Activated CD8-positive, alpha-beta memory T cell treated with anti-CD3 and anti-CD28 coated beads, Interleukin-2, amount 10 ng/mL, durations not matched to agents 7 days and 5 days (primary cell): Measurements from ENCODE around the gene TNF. TPM values are rescaled to one million over a fixed set of nuclear protein-coding genes. Genes with fewer than 3 reads are reported as not detected.

ENCODE experiments used
- ATAC-seq: fragments of 150-1000 bp; cut with Tn5 transposase; one replicate; pipeline ENCODE4 v1.10.0; 2021; ENCODE audit warnings: moderate library complexity
- CTCF ChIA-PET: fragments of 350-600 bp; sonication (Branson Sonifier 250); formaldehyde crosslinking; loops from one replicate; lab custom pipeline; 2021; ENCODE audit warnings: antibody characterized with exemption; lab: Charles Lee
- DNase-seq: peaks from one replicate; pipeline ENCODE4 v3.0.0-alpha.2; 2020
- H3K27ac Mint-ChIP-seq: one replicate; pipeline ENCODE4 v1.8.0; 2021; ENCODE audit warnings: mild to moderate bottlenecking, mixed read lengths
- H3K27me3 Mint-ChIP-seq: one replicate; pipeline ENCODE4 v1.8.0; 2021; ENCODE audit warnings: mixed read lengths
- H3K36me3 Mint-ChIP-seq: one replicate; pipeline ENCODE4 v1.8.0; 2021; ENCODE audit warnings: mild to moderate bottlenecking, mixed read lengths
- H3K4me1 Mint-ChIP-seq: one replicate; pipeline ENCODE4 v1.8.0; 2021; ENCODE audit warnings: mixed read lengths
- H3K4me3 Mint-ChIP-seq: one replicate; pipeline ENCODE4 v1.8.0; 2021; ENCODE audit warnings: mild to moderate bottlenecking, moderate library complexity, mixed read lengths
- H3K9me3 Mint-ChIP-seq: one replicate; pipeline ENCODE4 v1.8.0; 2022; ENCODE audit warnings: low read depth, mixed read lengths
- total RNA-seq, 2 experiments: library from RNA; stranded (reverse); gene quantifications; one replicate each; pipeline ENCODE4 v1.2.3, GENCODE V29; 2021

TNF gene
- total RNA-seq, 2 experiments from 2014 or later, result 58.8 to 65.1 TPM

DNA sequence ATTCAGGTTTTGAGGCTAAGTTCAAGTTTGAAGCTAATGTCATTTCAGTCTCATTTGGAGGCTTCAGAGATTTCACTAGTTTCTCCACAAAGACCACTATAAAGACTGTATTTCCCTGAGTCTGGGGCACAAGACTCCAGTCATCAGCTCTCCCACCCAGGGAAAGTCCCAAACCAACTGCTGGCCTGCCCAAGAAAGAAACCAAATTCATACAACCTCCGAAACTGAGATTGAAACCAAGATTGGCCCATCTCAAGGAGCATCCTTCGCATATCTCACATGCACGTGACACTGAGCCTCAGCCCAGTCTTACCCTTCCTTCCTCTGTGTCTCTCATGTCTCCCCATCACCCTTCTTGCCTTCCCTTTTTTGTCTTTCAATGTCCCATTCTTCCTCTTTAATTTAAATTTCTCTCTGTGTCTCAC lies 6.8 kb upstream of the TNF start:
- H3K27ac Mint-ChIP-seq, result peak overlapping the region; percentile 67
- H3K36me3 Mint-ChIP-seq, result peaks cover 12% of the 10 kb centered on the region
- peak; percentile 68 for ATAC-seq
- DNase-seq, result peak; percentile 89
- H3K4me3 Mint-ChIP-seq, result peak overlapping the region; percentile 8
- H3K9me3 Mint-ChIP-seq, result no peaks in the 10 kb centered on the region
- CTCF ChIA-PET, result interaction anchor here (1.1 to 7.6 kb wide), 9 partner anchors 8 to 29 kb away, joined by 3 to 96 read pairs (median 16); partner anchors contain the start of genes DDX39B, LTB, NCR3 and NFKBIL1
- peaks cover 63% of the 10 kb centered on the region for H3K4me1 Mint-ChIP-seq
- peaks cover 49% of the 10 kb centered on the region for H3K27me3 Mint-ChIP-seq

DNA sequence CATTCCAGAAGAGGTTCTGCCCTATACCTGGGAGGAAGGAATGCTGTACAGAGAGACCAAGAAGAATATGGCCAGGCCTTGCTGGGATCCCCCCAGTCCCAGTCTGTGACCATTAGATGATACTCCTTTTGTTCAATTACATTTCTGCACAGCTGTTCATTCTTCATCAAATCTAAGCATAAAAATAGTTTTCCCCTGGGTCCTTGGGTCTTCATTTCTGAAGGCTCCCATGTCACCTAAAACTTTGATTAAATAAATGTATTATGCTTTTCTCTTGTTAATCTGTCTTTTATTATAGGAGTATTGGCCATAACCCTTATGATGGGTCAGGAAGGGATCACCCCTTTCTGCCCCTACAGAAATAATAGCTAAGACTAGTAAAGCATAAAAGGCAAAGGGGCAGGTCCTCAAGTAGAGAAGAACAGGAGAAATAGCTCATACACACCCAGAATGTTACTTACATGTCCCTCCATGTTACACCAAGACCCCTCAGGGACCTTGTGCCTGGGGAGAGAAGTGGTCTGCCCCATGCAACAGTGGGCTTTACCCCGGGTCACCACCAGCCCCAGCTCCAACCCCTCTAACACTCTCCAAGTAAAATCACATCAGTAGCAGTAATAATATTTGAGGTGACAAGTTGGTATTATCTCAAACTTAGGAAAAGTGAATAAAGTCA lies 5.4 kb upstream of the TNF start:
- no peak for ATAC-seq
- H3K27me3 Mint-ChIP-seq, result peaks cover 38% of the 10 kb centered on the region
- H3K4me3 Mint-ChIP-seq, result no peak overlapping the region

DNA sequence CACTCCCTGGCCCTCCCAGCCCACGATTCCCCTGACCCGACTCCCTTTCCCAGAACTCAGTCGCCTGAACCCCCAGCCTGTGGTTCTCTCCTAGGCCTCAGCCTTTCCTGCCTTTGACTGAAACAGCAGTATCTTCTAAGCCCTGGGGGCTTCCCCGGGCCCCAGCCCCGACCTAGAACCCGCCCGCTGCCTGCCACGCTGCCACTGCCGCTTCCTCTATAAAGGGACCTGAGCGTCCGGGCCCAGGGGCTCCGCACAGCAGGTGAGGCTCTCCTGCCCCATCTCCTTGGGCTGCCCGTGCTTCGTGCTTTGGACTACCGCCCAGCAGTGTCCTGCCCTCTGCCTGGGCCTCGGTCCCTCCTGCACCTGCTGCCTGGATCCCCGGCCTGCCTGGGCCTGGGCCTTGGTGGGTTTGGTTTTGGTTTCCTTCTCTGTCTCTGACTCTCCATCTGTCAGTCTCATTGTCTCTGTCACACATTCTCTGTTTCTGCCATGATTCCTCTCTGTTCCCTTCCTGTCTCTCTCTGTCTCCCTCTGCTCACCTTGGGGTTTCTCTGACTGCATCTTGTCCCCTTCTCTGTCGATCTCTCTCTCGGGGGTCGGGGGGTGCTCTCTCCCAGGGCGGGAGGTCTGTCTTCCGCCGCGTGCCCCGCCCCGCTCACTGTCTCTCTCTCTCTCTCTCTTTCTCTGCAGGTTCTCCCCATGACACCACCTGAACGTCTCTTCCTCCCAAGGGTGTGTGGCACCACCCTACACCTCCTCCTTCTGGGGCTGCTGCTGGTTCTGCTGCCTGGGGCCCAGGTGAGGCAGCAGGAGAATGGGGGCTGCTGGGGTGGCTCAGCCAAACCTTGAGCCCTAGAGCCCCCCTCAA lies 3.1 kb upstream of the TNF start, which contains the start of gene LTA:
Gene LTA, plus strand, starts transcription at position 249 of the 871 bp plus-strand sequence. Its CDS starts 454 bp downstream, at position 703.
- CTCF ChIA-PET, result interaction anchor here (1.4 to 17.5 kb wide), 9 partner anchors 9 to 26 kb away, joined by 5 to 931 read pairs (median 93); partner anchors contain the start of genes ATP6V1G2, LST1, LTB and NCR3
- Mint-ChIP-seq H3K9me3 (no peaks in the 10 kb centered on the region), H3K27me3 (peaks cover 24% of the 10 kb centered on the region), H3K4me3 (peak within 1 kb of the TSS; percentile 89), H3K4me1 (peaks cover 92% of the 10 kb centered on the region), H3K27ac (peak within 1 kb of the TSS; percentile 94), H3K36me3 (peaks cover 22% of the 10 kb centered on the region)
- peak; percentile 59 for ATAC-seq
- DNase-seq, result peak; percentile 87

More for the DNA sequence above, 5.4 kb upstream of the TNF start:
- CTCF ChIA-PET, result interaction anchor here (0.6 to 7.6 kb wide), 11 partner anchors 10 to 49 kb away, joined by 3 to 96 read pairs (median 10); partner anchors contain the start of genes DDX39B, LST1, LTB and NCR3
- Mint-ChIP-seq H3K27ac (no peak overlapping the region), H3K4me1 (peaks cover 74% of the 10 kb centered on the region), H3K36me3 (peaks cover 7% of the 10 kb centered on the region), H3K9me3 (no peaks in the 10 kb centered on the region)
- DNase-seq, result no peak

DNA sequence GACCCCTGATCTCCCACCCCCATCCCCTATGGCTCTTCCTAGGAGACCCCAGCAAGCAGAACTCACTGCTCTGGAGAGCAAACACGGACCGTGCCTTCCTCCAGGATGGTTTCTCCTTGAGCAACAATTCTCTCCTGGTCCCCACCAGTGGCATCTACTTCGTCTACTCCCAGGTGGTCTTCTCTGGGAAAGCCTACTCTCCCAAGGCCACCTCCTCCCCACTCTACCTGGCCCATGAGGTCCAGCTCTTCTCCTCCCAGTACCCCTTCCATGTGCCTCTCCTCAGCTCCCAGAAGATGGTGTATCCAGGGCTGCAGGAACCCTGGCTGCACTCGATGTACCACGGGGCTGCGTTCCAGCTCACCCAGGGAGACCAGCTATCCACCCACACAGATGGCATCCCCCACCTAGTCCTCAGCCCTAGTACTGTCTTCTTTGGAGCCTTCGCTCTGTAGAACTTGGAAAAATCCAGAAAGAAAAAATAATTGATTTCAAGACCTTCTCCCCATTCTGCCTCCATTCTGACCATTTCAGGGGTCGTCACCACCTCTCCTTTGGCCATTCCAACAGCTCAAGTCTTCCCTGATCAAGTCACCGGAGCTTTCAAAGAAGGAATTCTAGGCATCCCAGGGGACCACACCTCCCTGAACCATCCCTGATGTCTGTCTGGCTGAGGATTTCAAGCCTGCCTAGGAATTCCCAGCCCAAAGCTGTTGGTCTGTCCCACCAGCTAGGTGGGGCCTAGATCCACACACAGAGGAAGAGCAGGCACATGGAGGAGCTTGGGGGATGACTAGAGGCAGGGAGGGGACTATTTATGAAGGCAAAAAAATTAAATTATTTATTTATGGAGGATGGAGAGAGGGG lies 1.9 kb upstream of the TNF start:
- DNase-seq, result no peak
- CTCF ChIA-PET, result interaction anchor here (6.1 to 17.5 kb wide), 3 partner anchors 12 to 23 kb away, joined by 102 to 931 read pairs (median 189); partner anchors contain the start of genes ATP6V1G2, LST1, LTB and NCR3
- peaks cover 30% of the 10 kb centered on the region for H3K36me3 Mint-ChIP-seq
- no peak for ATAC-seq
- no peaks in the 10 kb centered on the region for H3K9me3 Mint-ChIP-seq
- peaks cover 88% of the 10 kb centered on the region for H3K4me1 Mint-ChIP-seq
- H3K27ac Mint-ChIP-seq, result peak overlapping the region; percentile 94
- peaks cover 15% of the 10 kb centered on the region for H3K27me3 Mint-ChIP-seq
- peak overlapping the region; percentile 89 for H3K4me3 Mint-ChIP-seq

DNA sequence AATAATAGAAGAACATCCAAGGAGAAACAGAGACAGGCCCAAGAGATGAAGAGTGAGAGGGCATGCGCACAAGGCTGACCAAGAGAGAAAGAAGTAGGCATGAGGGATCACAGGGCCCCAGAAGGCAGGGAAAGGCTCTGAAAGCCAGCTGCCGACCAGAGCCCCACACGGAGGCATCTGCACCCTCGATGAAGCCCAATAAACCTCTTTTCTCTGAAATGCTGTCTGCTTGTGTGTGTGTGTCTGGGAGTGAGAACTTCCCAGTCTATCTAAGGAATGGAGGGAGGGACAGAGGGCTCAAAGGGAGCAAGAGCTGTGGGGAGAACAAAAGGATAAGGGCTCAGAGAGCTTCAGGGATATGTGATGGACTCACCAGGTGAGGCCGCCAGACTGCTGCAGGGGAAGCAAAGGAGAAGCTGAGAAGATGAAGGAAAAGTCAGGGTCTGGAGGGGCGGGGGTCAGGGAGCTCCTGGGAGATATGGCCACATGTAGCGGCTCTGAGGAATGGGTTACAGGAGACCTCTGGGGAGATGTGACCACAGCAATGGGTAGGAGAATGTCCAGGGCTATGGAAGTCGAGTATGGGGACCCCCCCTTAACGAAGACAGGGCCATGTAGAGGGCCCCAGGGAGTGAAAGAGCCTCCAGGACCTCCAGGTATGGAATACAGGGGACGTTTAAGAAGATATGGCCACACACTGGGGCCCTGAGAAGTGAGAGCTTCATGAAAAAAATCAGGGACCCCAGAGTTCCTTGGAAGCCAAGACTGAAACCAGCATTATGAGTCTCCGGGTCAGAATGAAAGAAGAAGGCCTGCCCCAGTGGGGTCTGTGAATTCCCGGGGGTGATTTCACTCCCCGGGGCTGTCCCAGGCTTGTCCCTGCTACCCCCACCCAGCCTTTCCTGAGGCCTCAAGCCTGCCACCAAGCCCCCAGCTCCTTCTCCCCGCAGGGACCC lies 981 bp upstream of the TNF start:
- peaks cover 9% of the 10 kb centered on the region for H3K27me3 Mint-ChIP-seq
- CTCF ChIA-PET, result interaction anchor here (0.7 to 17.5 kb wide), 7 partner anchors 13 to 80 kb away, joined by 3 to 931 read pairs (median 4); partner anchors contain the start of genes ATP6V1G2, LST1, LTB and NCR3
- peaks cover 33% of the 10 kb centered on the region for H3K36me3 Mint-ChIP-seq
- H3K9me3 Mint-ChIP-seq, result no peaks in the 10 kb centered on the region
- ATAC-seq (no peak), DNase-seq (no peak)
- peak overlapping the region; percentile 99 for H3K4me3 Mint-ChIP-seq
- peak overlapping the region; percentile 92 for H3K27ac Mint-ChIP-seq
- H3K4me1 Mint-ChIP-seq, result peaks cover 88% of the 10 kb centered on the region

DNA sequence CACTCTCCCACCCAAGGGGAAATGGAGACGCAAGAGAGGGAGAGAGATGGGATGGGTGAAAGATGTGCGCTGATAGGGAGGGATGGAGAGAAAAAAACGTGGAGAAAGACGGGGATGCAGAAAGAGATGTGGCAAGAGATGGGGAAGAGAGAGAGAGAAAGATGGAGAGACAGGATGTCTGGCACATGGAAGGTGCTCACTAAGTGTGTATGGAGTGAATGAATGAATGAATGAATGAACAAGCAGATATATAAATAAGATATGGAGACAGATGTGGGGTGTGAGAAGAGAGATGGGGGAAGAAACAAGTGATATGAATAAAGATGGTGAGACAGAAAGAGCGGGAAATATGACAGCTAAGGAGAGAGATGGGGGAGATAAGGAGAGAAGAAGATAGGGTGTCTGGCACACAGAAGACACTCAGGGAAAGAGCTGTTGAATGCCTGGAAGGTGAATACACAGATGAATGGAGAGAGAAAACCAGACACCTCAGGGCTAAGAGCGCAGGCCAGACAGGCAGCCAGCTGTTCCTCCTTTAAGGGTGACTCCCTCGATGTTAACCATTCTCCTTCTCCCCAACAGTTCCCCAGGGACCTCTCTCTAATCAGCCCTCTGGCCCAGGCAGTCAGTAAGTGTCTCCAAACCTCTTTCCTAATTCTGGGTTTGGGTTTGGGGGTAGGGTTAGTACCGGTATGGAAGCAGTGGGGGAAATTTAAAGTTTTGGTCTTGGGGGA lies 754 bp downstream of the TNF start:
- DNase-seq (no peak), ATAC-seq (no peak)
- peaks cover 83% of the 10 kb centered on the region for H3K4me1 Mint-ChIP-seq
- CTCF ChIA-PET, result interaction anchor here (0.6 to 17.5 kb wide), 12 partner anchors 8 to 81 kb away, joined by 3 to 931 read pairs (median 4); partner anchors contain the start of genes ATP6V1G2, DDX39B, LST1 and LTB
- H3K4me3 Mint-ChIP-seq, result peak overlapping the region; percentile 99
- no peaks in the 10 kb centered on the region for H3K9me3 Mint-ChIP-seq
- H3K36me3 Mint-ChIP-seq, result peaks cover 47% of the 10 kb centered on the region
- no peaks in the 10 kb centered on the region for H3K27me3 Mint-ChIP-seq
- H3K27ac Mint-ChIP-seq, result peak overlapping the region; percentile 92

- peaks cover 56% of the 10 kb centered on the region for H3K36me3 Mint-ChIP-seq
- H3K27me3 Mint-ChIP-seq, result no peaks in the 10 kb centered on the region
- peak overlapping the region; percentile 99 for H3K4me3 Mint-ChIP-seq
- peaks cover 74% of the 10 kb centered on the region for H3K4me1 Mint-ChIP-seq
- DNase-seq (peak; percentile 90), ATAC-seq (peak; percentile 3)
- CTCF ChIA-PET, result interaction anchor here (1.1 to 17.5 kb wide), 10 partner anchors 7 to 253 kb away, joined by 3 to 931 read pairs (median 4); partner anchors contain the start of genes ATP6V1G2, DDX39B, LST1 and LTA
- H3K9me3 Mint-ChIP-seq, result no peaks in the 10 kb centered on the region
- peak overlapping the region; percentile 92 for H3K27ac Mint-ChIP-seq
These were observed 1.7 kb downstream of the TNF start for GRCh38 chr6:31576897-31577578.

DNA sequence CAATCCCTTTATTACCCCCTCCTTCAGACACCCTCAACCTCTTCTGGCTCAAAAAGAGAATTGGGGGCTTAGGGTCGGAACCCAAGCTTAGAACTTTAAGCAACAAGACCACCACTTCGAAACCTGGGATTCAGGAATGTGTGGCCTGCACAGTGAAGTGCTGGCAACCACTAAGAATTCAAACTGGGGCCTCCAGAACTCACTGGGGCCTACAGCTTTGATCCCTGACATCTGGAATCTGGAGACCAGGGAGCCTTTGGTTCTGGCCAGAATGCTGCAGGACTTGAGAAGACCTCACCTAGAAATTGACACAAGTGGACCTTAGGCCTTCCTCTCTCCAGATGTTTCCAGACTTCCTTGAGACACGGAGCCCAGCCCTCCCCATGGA lies 2.2 kb downstream of the TNF start:
- Mint-ChIP-seq H3K27ac (peak overlapping the region; percentile 92), H3K4me1 (peaks cover 73% of the 10 kb centered on the region), H3K36me3 (peaks cover 59% of the 10 kb centered on the region), H3K4me3 (peak overlapping the region; percentile 99), H3K27me3 (no peaks in the 10 kb centered on the region), H3K9me3 (no peaks in the 10 kb centered on the region)
- ATAC-seq (no peak), DNase-seq (no peak)
- CTCF ChIA-PET, result interaction anchor here (1.3 to 17.5 kb wide), 7 partner anchors 8 to 253 kb away, joined by 3 to 931 read pairs (median 93); partner anchors contain the start of genes ATP6V1G2, LST1, LTA and LTB

- ATAC-seq (no peak), DNase-seq (no peak)
- peak overlapping the region; percentile 65 for H3K27ac Mint-ChIP-seq
- peaks cover 63% of the 10 kb centered on the region for H3K36me3 Mint-ChIP-seq
- no peaks in the 10 kb centered on the region for H3K9me3 Mint-ChIP-seq
- H3K4me1 Mint-ChIP-seq, result peaks cover 71% of the 10 kb centered on the region
- H3K4me3 Mint-ChIP-seq, result peak overlapping the region; percentile 86
- no peaks in the 10 kb centered on the region for H3K27me3 Mint-ChIP-seq
- CTCF ChIA-PET, result interaction anchor here (1.3 to 26.0 kb wide), 6 partner anchors 9 to 252 kb away, joined by 3 to 952 read pairs (median 146); partner anchors contain the start of genes ATP6V1G2, DDX39B, LST1 and LTA
These were observed 3.1 kb downstream of the TNF start for GRCh38 chr6:31578184-31579118.
